ENCODE data around the gene MEX3A. TPM values are rescaled to one million over a fixed set of nuclear protein-coding genes. Genes with fewer than 3 reads are reported as not detected.
A peak's percentile ranks its signal among the peaks of the same experiment; 100 is the strongest.

Gene MEX3A
- total and polyA plus RNA-seq, 10 of the 15 experiments (the other 5 are each of a cell fraction or from before 2014, with no cell fraction given): 0.11 to 5.1 (median 1.7) TPM

- TF ChIP-seq, protein P1, sequence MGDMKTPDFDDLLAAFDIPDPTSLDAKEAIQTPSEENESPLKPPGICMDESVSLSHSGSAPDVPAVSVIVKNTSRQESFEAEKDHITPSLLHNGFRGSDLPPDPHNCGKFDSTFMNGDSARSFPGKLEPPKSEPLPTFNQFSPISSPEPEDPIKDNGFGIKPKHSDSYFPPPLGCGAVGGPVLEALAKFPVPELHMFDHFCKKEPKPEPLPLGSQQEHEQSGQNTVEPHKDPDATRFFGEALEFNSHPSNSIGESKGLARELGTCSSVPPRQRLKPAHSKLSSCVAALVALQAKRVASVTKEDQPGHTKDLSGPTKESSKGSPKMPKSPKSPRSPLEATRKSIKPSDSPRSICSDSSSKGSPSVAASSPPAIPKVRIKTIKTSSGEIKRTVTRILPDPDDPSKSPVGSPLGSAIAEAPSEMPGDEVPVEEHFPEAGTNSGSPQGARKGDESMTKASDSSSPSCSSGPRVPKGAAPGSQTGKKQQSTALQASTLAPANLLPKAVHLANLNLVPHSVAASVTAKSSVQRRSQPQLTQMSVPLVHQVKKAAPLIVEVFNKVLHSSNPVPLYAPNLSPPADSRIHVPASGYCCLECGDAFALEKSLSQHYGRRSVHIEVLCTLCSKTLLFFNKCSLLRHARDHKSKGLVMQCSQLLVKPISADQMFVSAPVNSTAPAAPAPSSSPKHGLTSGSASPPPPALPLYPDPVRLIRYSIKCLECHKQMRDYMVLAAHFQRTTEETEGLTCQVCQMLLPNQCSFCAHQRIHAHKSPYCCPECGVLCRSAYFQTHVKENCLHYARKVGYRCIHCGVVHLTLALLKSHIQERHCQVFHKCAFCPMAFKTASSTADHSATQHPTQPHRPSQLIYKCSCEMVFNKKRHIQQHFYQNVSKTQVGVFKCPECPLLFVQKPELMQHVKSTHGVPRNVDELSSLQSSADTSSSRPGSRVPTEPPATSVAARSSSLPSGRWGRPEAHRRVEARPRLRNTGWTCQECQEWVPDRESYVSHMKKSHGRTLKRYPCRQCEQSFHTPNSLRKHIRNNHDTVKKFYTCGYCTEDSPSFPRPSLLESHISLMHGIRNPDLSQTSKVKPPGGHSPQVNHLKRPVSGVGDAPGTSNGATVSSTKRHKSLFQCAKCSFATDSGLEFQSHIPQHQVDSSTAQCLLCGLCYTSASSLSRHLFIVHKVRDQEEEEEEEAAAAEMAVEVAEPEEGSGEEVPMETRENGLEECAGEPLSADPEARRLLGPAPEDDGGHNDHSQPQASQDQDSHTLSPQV (IDR thresholded peaks at IDR 0.05): no peak
- TF ChIP-seq SMC3 (IDR thresholded peaks at IDR 0.05; ENCODE audit: borderline replicate concordance, low read length) (no peak), CBX3 (IDR thresholded peaks at IDR 0.05; ENCODE audit: borderline replicate concordance, low read depth) (no peak), MXI1 (IDR thresholded peaks at IDR 0.05; ENCODE audit: low read depth, low read length) (no peak), CREB1 (IDR thresholded peaks at IDR 0.05; ENCODE audit: low read depth) (peak; percentile 60; the same call in 1 of the 2 replicates), TARDBP (IDR thresholded peaks at IDR 0.05; ENCODE audit: borderline replicate concordance) (no peak), HDAC6 (IDR thresholded peaks at IDR 0.05; ENCODE audit: unreplicated experiment) (no peak), CHD4 (IDR thresholded peaks at IDR 0.05) (no peak; the same call in 1 of the 2 replicates), RCOR1 (conservative IDR thresholded peaks at IDR 0.05; ENCODE audit: low read depth, low read length) (no peak), BCL11A (IDR thresholded peaks at IDR 0.05; ENCODE audit: low read depth, low read length) (peak; percentile 97), FOXM1 (IDR thresholded peaks at IDR 0.05; ENCODE audit: low read depth, low read length) (peak; percentile 97), SMARCA5 (IDR thresholded peaks at IDR 0.05) (peak; percentile 84), EZH2 (IDR thresholded peaks at IDR 0.05; ENCODE audit: borderline replicate concordance, control insufficient read depth, low read depth, low read length) (no peak), NBN (IDR thresholded peaks at IDR 0.05) (peak; percentile 79; the same call in 1 of the 2 replicates), MTA2 (IDR thresholded peaks at IDR 0.05; ENCODE audit: low read depth) (peak; percentile 90), EGR1 (IDR thresholded peaks at IDR 0.05; ENCODE audit: borderline replicate concordance in 1 of 2, low read depth in 2 of 2, low read length in 2 of 2) (no peak), PRDM15 (CRISPR knock-in tag; IDR thresholded peaks at IDR 0.05) (no peak), ASH2L (IDR thresholded peaks at IDR 0.05; ENCODE audit: borderline replicate concordance, low read depth) (no peak), NRF1 (conservative IDR thresholded peaks at IDR 0.05; ENCODE audit: low read depth, low read length) (no peak), ZZZ3 (IDR thresholded peaks at IDR 0.05; ENCODE audit: control insufficient read depth, insufficient read length, low read depth) (no peak)
These were observed 44.6 kb upstream of the MEX3A start (continued) for GRCh38 chr1:156126630-156127534.

All from GM12878 (cell line).